GM12865 (cell line): ENCODE data around the gene ADARB1.

Experiments
- DNase-seq: peaks from one replicate; pipeline ENCODE4 v3.0.0; 2010; ENCODE audit warnings: low read depth
- H3K4me3 ChIP-seq: 2 replicates; pipeline ENCODE4 v1.5.1; 2011; ENCODE audit warnings: mild to moderate bottlenecking, low read depth, low read length, control low read depth
- TF ChIP-seq, protein P1 (sequence below): IDR thresholded peaks from 2 replicates; pipeline ENCODE4 v1.5.1; 2011; ENCODE audit warnings: low read length, control low read depth, low read depth, inconsistent platforms; ENCODE audit not compliant: insufficient read depth; ENCODE audit errors: missing control alignments

Gene ADARB1

DNA sequence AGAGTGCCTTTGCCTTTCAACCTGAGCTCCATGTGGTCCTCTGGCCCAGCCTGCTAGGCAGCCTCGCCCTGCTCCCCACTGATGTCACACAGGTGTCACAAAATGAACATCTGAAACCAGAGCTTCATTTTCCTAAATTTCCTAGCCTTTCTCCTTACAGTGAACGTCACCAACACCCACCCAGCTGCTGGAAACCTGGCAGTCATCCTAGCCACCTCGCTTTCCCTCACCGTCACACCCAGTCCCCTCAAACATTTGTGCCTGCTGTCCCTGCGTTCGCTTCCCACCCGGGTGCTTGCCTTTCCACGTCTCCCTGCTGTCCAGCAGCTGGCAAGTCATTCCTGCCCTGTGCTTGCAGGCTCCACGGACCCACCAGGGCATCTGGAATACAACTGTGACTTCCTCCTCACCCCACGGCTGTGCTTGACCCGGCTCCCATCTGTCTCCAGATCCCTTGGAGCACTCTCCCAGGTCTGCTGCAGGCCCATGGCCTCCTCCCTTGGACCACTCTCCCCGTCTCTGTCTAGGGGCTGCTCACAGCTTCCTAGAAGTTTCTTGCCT is 23.5 kb downstream of the ADARB1 start:
- H3K4me3 ChIP-seq: no peak overlapping the region
- DNase-seq: no peak

DNA sequence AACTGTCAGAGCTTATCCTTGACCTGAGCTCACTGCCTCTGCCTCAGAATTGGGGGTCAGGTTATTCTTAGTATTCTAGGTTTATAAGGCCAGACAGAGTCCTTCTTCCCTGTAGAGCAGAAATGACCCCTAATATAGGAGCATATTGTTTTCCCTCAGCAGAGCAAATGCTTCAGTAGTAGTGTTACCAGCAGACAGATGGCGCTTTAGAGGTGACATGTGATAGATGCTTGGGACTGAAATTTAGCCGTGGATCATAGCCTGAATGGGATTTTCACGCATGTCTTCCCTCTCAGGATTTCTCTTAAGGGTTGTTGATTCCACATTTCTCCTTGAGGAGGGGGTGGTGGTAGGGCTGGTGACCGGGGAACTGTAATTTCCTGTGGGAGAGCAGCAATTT is 24.5 kb downstream of the ADARB1 start:
- TF ChIP-seq, protein P1, sequence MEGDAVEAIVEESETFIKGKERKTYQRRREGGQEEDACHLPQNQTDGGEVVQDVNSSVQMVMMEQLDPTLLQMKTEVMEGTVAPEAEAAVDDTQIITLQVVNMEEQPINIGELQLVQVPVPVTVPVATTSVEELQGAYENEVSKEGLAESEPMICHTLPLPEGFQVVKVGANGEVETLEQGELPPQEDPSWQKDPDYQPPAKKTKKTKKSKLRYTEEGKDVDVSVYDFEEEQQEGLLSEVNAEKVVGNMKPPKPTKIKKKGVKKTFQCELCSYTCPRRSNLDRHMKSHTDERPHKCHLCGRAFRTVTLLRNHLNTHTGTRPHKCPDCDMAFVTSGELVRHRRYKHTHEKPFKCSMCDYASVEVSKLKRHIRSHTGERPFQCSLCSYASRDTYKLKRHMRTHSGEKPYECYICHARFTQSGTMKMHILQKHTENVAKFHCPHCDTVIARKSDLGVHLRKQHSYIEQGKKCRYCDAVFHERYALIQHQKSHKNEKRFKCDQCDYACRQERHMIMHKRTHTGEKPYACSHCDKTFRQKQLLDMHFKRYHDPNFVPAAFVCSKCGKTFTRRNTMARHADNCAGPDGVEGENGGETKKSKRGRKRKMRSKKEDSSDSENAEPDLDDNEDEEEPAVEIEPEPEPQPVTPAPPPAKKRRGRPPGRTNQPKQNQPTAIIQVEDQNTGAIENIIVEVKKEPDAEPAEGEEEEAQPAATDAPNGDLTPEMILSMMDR: peak; percentile 52
- DNase-seq: peak; percentile 43
- no peak overlapping the region for H3K4me3 ChIP-seq

More for the DNA sequence above, 23.5 kb downstream of the ADARB1 start:
- TF ChIP-seq, protein P1: no peak

DNA sequence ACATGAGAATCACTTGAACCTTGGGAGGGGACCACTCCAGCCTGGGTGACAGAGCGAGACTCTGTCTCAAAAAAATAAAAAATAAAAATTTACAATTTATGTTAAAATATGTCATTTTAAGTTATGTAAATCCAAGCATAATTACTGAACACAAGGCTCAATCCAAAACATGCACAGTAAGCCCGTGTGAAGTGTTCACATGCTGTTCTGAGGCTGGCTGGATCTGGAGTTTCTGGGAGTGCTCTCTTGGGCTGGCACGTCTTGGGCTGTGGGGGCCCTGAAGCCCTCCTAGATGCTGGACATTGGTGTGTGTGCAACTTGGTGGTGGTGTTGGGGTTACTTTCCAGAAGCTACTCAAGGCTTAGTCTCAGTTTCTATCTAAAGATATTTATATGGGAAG is 25.2 kb downstream of the ADARB1 start:
- no peak overlapping the region for H3K4me3 ChIP-seq
- TF ChIP-seq, protein P1: no peak
- DNase-seq: no peak

DNA sequence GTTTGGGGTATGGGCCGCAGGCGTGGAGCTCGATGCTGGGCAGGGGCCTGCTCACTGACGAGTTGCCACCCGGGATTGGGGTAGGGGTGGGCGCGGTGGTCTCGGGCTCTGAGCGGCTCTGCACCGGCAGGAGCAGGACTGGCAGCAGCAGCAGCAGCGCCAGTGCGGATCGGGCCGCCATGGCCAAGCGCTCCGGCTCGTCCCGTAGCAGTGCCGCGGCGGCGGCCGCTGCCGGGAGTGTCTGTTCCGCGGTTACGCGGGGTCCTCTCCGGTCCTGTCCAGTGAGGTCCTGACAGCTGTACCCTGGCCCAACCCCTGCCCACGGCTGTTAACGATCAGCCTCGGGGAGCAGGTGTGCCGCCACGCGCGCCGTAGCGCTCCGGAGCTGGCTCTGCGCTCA is 26.5 kb downstream of the ADARB1 start:
- no peak overlapping the region for H3K4me3 ChIP-seq
- TF ChIP-seq, protein P1: no peak
- no peak for DNase-seq

DNA sequence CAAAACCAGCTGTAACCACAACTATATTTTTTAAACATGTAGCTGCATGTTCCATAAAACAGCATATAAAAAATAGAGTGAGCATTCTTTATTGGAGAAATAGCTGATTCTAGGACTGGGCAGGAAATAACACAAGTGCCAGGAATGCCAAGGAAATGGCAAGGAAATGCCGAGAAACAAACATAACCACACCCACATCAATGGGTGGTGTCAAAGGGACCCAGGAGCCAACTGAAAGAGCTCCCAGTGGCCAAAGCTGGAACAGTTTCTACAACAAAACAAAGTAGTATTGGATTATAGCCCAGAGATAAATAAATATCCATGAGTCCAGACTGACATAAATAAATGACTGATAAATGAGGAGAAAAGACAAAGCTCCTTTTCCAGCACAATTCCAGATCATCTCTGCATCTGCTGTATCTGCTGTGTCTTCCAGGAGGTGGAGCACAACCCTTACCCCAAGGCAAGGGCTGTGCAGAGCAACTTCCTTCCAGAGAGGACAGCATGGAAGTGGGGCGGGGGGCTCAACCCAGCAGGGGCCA is 28.1 kb downstream of the ADARB1 start:
- no peak overlapping the region for H3K4me3 ChIP-seq
- TF ChIP-seq, protein P1: peak; percentile 14
- no peak for DNase-seq

DNA sequence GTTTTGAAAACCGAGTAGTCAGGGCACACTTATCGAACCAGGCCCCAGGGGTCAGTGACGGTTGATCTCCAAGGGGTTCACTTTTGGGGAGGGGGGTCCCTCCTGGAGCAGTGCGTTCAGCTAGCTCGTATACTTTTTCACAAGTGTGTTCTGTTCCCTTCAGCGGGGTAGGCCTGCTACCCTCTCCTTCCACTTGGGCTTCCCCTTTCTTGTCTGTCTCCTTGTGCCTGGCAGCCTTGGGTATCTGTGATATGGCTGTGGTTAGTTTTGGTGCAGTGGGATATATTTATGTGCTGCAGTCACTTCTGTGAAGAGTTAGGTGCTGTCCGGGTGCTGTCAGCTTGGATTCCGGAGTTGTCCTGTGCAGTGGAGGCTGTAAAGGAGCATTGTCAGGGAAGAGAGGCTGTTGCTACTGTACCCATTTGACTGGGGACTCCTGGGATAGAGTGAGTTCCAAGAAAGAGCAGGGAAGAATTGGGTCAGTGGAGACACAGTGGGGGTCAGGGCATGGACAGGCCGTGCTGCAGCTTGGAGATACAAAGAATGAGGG is 29.7 kb downstream of the ADARB1 start:
- TF ChIP-seq, protein P1: no peak
- H3K4me3 ChIP-seq: no peak overlapping the region
- DNase-seq: no peak

DNA sequence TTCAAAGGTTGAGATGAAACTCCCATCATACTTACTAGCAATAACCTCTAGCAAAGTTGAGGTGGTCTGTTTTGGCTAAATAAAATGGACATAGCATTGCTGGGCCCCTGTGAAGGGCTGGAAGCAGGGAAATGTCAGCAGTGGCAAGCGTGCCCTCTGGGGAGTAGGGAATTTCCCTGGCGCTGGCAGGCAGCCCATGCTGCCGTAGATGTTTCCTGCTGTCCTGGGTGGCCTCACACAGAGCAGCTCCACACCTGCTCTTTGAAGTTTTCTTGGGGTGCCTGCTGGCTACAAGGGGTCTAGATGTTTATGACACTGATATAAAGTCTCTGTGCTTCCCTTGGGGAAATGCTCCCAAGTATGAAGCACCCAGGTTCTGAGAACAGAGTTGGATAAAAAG is 30.2 kb downstream of the ADARB1 start:
- H3K4me3 ChIP-seq: no peak overlapping the region
- TF ChIP-seq, protein P1: no peak
- DNase-seq: peak; percentile 31
